ENCODE measurements around the gene GTF3A. TPM values are rescaled to one million over a fixed set of nuclear protein-coding genes. Genes with fewer than 3 reads are reported as not detected.

Gene GTF3A
- total RNA-seq, 2 donors from 2014 or later: 70.4 to 86.4 TPM

DNA sequence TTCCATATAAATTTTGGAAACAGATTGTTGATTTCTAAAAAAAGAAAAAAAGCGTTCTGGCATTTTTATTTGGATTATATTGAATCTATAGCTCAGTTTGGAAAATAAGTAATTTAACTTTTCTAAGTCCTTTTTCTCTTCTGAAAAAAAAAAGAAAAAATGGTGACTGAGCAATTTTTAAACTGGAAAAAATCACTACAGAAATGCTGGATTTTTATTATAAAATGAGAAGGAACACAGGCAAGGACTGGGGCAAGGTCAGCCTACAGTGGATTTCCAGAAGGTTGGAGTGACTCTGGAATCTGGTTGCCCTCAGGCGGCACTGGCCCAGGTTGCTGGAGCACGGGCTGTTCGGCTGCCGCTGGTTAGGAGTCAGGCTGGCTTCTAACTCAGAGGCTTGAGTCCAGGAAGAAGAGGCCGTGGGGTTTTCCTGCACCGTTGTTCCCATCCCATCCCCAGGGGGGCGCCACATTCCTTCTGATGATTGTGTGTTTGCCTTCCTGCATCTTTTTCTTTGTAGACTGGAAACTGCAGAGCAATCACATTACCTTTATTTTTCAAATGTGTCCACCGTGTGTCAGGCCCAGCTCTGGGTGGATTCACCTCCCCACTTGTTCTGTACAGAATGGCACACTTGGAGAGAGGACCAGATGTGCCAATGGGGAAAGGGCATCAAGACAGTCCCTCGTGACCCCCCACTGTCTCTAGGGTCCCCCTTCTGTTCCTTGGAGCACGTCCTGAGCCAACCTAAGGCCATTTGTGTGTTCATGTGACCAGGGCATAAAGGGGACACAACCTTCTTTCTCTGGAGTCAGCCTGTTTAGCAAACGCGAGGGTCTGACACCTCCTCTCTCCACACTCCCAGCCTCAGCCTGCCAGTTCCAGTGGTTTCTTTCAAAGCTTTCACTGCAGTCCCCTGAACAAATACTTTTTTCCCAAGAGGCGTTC is 44.5 kb upstream of the GTF3A start:
- Histone ChIP-seq H3K36me3 (no peaks in the 10 kb centered on the region), H3K4me1 (ENCODE audit: control insufficient read depth in 1 of 2, low read depth in 2 of 2) (no peaks in the 10 kb centered on the region), H3K9me3 (no peaks in the 10 kb centered on the region), H3K4me3 (no peak overlapping the region), H3K27me3 (replicated peaks; ENCODE audit: insufficient read depth) (no peaks in the 10 kb centered on the region), H3K27ac (no peak overlapping the region)
- DNase-seq (ENCODE audit: low spot score) (no peak), ATAC-seq (ENCODE audit: insufficient number of reproducible peaks, low FRiP score, low read depth) (no peak)
- TF ChIP-seq, protein P1, sequence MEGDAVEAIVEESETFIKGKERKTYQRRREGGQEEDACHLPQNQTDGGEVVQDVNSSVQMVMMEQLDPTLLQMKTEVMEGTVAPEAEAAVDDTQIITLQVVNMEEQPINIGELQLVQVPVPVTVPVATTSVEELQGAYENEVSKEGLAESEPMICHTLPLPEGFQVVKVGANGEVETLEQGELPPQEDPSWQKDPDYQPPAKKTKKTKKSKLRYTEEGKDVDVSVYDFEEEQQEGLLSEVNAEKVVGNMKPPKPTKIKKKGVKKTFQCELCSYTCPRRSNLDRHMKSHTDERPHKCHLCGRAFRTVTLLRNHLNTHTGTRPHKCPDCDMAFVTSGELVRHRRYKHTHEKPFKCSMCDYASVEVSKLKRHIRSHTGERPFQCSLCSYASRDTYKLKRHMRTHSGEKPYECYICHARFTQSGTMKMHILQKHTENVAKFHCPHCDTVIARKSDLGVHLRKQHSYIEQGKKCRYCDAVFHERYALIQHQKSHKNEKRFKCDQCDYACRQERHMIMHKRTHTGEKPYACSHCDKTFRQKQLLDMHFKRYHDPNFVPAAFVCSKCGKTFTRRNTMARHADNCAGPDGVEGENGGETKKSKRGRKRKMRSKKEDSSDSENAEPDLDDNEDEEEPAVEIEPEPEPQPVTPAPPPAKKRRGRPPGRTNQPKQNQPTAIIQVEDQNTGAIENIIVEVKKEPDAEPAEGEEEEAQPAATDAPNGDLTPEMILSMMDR (IDR thresholded peaks at IDR 0.05): peak; percentile 28

DNA sequence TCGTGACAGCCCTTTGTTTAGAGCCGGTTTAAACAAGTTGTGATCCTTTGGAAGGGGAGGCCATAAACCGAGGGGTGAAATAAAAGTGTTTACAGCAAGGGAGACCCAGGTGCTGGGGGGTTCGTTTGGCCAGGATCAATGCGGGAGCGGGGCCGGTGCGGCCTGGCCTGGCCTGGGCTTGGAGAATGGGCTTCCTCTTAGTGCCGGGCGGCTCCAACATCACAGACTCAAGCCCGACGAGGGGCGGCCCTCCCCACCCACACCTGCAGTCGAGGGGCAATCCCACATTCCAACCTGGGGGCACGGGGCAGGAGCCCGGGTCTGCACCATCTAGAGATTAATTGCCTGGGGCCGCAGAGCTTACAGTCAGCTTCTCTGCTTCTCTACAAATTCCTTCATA is 42.8 kb upstream of the GTF3A start:
- TF ChIP-seq, protein P1 (IDR thresholded peaks at IDR 0.05): no peak
- Histone ChIP-seq H3K9me3 (no peaks in the 10 kb centered on the region), H3K4me3 (no peak overlapping the region), H3K27ac (no peak overlapping the region), H3K36me3 (no peaks in the 10 kb centered on the region), H3K27me3 (replicated peaks; ENCODE audit: insufficient read depth) (no peaks in the 10 kb centered on the region), H3K4me1 (ENCODE audit: control insufficient read depth in 1 of 2, low read depth in 2 of 2) (no peaks in the 10 kb centered on the region)
- ATAC-seq (ENCODE audit: insufficient number of reproducible peaks, low FRiP score, low read depth) (no peak), DNase-seq (ENCODE audit: low spot score) (no peak)

DNA sequence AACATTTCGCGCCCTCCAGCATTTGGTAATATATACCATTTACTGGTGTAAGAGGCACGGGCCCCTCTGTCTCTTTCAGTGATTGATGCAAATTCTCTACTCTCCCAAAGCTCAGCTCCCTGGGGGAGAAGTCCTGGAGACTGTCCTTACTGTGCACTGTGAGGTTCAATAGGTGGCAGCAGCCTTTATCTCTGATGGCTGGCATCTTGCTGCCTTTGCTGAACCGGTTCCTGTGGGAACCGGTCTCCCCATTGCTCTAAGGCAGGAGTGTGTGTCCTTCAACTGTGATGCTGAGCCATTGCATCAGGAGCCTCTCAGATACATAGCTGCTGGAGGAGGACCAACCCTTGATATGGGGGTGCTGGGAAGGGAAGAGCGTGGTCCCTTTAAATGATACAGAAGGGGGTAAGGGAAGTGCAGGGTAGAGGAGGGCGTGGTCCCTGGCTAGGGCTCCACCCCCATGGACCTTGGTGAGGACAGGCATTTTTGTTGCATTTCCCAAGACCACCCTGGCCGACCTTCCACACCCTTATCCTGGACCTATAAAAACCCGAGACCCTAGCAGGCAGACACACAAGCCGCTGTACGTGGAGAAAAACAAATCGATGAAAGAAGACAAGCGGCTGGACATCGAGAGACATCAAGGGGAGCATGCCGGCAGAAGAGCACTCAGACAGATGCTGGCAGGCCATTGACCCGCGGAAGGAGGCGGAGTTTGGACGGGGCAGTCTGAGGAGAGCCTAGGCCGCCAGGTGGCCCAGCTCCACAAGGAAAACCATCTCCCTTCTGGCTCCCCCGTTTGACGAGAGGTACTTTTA is 41.1 kb upstream of the GTF3A start:
- H3K27ac ChIP-seq: no peak overlapping the region
- DNase-seq (ENCODE audit: low spot score): no peak
- ATAC-seq (ENCODE audit: insufficient number of reproducible peaks, low FRiP score, low read depth): no peak
- no peaks in the 10 kb centered on the region for H3K36me3 ChIP-seq
- no peaks in the 10 kb centered on the region for H3K27me3 ChIP-seq (replicated peaks; ENCODE audit: insufficient read depth)
- no peaks in the 10 kb centered on the region for H3K9me3 ChIP-seq
- H3K4me3 ChIP-seq: no peak overlapping the region
- TF ChIP-seq, protein P1 (IDR thresholded peaks at IDR 0.05): no peak
- H3K4me1 ChIP-seq (ENCODE audit: control insufficient read depth in 1 of 2, low read depth in 2 of 2): no peaks in the 10 kb centered on the region

DNA sequence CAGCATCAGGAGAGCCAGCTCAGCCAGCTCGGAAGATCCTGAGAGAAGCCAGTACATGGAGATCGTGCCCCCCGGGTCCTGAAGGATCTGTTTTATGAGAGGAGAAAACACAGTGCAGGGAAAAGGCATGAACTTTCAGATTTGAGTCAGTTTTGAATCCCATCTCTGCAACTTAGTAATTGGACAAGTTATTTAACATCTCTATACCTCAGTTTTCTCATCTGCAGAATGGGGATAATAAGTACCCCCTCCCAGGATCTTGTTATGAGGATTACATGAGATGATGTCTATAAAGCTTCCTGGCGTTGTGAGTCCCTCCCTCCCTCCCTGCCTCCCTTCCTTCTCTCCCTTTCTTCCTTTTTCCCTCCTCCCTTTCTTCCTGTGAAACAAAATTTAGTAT is 40.1 kb upstream of the GTF3A start:
- no peaks in the 10 kb centered on the region for H3K9me3 ChIP-seq
- ATAC-seq (ENCODE audit: insufficient number of reproducible peaks, low FRiP score, low read depth): no peak

More for the DNA sequence above, 40.1 kb upstream of the GTF3A start:
- H3K36me3 ChIP-seq: no peaks in the 10 kb centered on the region
- H3K27ac ChIP-seq: no peak overlapping the region
- TF ChIP-seq, protein P1 (IDR thresholded peaks at IDR 0.05): no peak
- no peaks in the 10 kb centered on the region for H3K4me1 ChIP-seq (ENCODE audit: control insufficient read depth in 1 of 2, low read depth in 2 of 2)
- no peak overlapping the region for H3K4me3 ChIP-seq
- no peaks in the 10 kb centered on the region for H3K27me3 ChIP-seq (replicated peaks; ENCODE audit: insufficient read depth)
- DNase-seq (ENCODE audit: low spot score): no peak

All from thoracic aorta (tissue), 2 donors.